NCI-H2107 treated with DMSO at 0.1 percent for 48 hours (cell line): ENCODE measurements around the gene ATR.
"Not testable (repeated sequence)": the region's sequence is repeated elsewhere in the genome, so short reads cannot be mapped to it uniquely, and the experiment has no call there.

Experiments
- DNase-seq: peaks from one replicate; lab custom pipeline; 2025; ENCODE audit not compliant: unreplicated experiment; lab: John Stamatoyannopoulos, UW

The ATR gene

GRCh38 chr3:142578329-142579223, at the start of gene ATR:
ATR (minus strand) TSS chr3:142578733; CDS start chr3:142578704, 29 bp downstream.
- peak; percentile 90 for DNase-seq

- no peak for DNase-seq
These were observed 48.4 kb upstream of the ATR start for GRCh38 chr3:142626971-142627370.

- no peak for DNase-seq
These were observed 46.6 kb upstream of the ATR start for GRCh38 chr3:142625153-142625440.

- peak; percentile 78 for DNase-seq
These were observed 46.0 kb upstream of the ATR start for GRCh38 chr3:142624341-142625152.

DNA sequence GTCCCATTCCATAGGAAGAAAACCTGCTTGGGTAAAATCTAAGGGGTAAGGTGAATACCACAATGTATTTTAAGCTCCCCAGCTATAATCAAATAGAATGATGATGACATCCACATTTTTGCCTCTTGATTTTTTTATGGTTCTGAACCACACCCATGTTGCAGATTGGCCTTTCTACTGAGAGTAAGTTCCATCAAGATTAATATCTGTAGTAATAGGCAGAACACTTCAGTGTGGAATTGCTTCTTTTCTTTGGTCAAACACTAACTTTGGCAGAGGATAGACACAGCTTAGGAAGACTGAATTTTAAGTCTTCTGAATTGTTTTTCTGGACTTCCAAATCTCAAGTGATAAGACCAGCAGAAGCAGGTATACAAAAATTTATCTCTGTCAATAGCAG, 44.7 kb upstream of the ATR start:
- no peak for DNase-seq

DNA sequence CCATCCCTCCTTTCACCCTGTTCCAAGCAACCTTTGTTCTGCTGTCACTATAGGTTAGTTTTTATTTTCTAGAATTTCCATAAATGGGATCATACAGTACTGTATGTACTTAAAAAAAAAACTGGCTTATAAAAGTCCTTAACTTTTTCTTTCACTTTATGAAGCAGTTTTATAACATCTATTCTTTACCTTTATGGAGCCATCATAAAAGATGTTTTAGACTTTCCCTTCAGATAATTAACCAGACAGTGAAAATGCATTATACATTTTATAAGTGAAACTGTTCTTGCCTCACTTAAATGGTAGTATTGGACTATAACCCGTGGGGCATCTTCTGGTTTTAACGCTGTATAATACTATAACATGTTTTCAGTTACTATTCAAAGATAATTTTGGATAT, 43.9 kb upstream of the ATR start:
- DNase-seq, result no peak

GRCh38 chr3:142618917-142619461, 40.5 kb upstream of the ATR start:
- peak; percentile 25 for DNase-seq

- no peak for DNase-seq
These were observed 36.6 kb upstream of the ATR start for GRCh38 chr3:142615171-142615570.

DNA sequence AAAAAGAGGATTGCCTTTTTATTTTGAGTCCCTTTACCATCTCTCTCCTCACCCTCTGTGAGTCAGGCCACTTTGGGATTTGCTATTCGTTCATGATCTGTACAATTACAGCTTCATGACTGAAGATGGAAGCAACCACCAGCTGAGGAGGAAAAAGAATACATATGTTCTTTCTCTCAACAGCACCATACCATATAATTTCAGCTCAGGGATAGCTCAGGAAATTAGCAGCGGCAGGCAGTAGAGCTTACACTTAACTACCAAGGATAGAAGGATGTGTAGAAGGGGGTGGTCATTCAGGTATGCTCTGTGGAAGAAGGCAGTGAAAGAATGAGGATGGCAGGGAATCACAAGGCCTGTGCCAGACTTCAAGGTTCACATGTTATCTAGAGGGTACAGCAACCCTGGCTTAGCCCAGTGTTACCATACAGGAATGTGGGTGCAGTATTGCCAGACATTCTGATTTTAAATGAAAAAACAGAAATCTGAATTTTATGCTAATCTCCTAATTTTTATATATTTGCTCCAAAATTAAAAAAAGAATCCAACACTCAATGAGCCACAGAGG, 35.6 kb upstream of the ATR start:
- no peak for DNase-seq

DNA sequence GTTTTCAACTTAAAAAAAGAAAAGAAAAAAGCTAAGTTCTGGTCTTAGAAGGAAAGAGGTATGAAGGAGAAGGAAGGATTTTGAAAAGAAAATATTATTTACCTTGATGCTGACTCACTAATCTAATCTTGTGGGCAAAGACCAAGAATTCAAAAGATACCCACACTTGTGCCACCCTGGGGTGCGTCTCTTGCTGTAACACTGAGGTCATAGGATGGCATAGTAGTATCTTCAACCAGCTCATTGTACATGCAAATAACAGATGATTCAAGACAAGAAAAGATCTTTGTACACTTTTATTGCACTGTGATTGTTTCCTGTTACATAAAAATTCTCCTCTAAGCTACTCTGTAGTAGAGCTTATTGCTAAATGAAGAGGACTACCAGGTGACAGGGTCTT, 35.0 kb upstream of the ATR start:
- no peak for DNase-seq

- no peak for DNase-seq
These were observed 32.7 kb upstream of the ATR start for GRCh38 chr3:142611206-142611605.

- no peak for DNase-seq
These were observed 30.6 kb upstream of the ATR start for GRCh38 chr3:142609136-142609535.

DNA sequence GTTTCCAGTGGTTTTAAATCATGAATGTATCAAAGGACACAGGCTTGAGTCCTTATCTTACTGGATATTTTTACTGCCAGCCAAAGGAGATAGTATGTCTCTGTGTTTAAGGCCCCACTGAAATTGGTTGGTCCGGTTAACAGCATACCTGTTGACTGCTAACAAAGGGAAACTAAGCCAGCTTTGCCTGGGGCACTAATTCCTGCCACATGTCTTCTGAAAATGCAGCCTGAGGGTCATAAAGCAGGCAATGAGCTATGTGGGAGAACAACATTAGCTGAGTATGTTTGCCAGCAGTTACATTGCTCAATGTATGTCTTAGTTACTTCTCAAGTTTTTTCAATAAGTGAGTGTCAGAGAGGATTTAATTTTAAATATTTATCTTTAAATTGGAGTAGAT, 30.1 kb upstream of the ATR start:
- DNase-seq, result no peak

- DNase-seq, result no peak
These were observed 26.4 kb upstream of the ATR start for GRCh38 chr3:142604940-142605339.

DNA sequence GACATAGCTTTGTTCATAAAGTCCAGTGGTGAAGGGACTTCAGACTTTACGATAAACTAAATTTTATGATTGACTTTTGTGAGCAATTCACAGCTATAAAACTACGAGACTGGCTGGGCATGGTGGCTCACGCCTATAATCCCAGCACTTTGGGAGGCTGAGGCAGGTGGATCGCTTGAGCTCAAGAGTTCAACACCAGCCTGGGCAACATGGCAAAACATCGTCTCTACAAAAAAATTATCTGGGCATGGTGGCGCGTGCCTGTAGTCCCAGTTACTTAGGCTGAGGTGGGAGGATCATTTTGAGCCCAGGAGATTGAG, 24.8 kb upstream of the ATR start:
- DNase-seq, result not testable (repeated sequence)

GRCh38 chr3:142602619-142603385, 24.3 kb upstream of the ATR start:
- no peak for DNase-seq

DNA sequence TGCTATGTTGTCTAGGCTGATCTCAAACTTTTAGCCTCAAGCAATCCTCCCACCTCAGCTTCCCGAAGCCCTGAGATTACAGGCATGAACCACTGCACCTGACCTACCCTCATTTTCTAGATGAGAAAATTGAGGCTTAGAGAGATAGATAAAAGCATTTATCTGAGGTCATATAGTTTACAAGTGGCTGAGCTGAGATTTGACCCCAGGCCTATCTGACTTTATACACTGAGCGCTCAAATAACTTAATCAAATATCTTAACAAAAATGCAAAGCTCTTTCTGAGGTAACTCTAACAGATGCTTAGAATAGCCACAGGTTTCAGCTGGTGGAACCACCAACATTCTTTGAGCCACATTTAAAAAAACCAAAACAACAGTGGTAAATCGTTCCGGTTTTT, 23.2 kb upstream of the ATR start:
- no peak for DNase-seq

GRCh38 chr3:142597906-142598305, 19.4 kb upstream of the ATR start:
- DNase-seq, result no peak

GRCh38 chr3:142596726-142597088, 18.2 kb upstream of the ATR start:
- DNase-seq, result no peak

GRCh38 chr3:142595951-142596725, 17.6 kb upstream of the ATR start, which contains the start of gene PLS1:
PLS1 (plus strand) TSS chr3:142596393; CDS start chr3:142664238, 67,845 bp downstream.
- peak; percentile 93 for DNase-seq
